GM19240 (cell line): ENCODE data around the gene PMF1.

Experiments used
- DNase-seq: peaks from one replicate; pipeline ENCODE4 v3.0.0; 2011; ENCODE audit warnings: low spot score; ENCODE audit not compliant: insufficient read length

The PMF1 gene

GRCh38 chr1:156266051-156266450, 53.2 kb downstream of the PMF1 start:
- no peak for DNase-seq

- no peak for DNase-seq
These were observed 55.5 kb downstream of the PMF1 start for GRCh38 chr1:156268336-156268735.

DNA sequence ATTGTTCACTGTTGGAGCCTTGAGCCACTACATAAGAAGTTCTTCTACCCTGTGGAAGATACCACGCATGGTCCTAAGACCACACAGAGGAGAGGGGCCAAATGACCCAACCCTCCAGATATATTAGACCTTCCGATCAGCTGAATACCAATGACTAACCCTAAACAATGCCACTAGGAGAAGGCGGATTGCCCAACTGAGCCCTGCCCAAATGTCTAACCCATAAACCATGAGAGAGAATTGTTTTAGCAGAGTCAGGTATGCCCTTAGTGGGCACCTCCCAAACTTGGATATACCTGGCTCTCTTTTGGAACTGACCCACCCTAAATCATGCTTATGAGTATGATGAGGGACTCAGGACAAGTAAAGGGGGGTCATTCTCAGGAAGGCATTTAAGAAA, 57.5 kb downstream of the PMF1 start:
- DNase-seq = no peak

DNA sequence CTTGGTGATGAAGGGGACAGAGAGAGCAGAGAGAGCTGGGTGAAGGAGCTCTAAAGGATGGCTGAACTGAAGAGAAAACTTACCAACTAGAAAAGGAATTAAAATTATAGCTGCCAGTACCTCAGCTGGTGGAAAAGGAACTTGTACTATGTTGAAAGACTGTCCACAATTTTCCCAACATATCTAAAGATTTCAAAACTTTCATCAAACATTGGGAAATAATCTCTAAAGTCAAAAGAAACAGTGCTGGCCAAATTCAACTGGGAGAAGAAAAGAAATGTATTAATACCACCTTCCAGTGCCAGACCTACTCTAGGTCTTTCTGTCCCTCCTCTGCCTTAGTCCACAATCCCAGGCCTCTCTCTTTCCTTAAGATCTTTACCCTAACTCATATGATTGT, 63.7 kb downstream of the PMF1 start:
- DNase-seq = no peak

DNA sequence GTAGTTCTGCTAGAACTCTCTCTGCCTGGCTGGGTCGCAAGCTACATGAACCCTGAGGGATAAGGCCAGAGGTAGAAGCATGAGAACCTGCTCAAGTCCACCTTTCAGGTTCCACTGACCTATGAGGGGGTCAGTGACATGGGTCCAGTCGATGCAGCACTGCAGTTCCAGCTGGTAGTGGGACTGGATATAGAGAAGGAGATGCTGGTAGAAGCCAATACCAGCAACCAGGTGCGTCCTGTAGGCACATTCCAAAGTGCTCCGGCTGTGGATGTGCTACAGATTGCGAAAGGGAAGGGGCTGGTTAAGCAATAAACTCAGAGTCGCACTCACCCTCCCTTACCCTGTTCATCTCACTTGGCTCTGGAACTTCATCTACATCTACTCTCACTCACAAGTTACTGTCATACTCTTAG, 64.2 kb downstream of the PMF1 start:
- DNase-seq = no peak

DNA sequence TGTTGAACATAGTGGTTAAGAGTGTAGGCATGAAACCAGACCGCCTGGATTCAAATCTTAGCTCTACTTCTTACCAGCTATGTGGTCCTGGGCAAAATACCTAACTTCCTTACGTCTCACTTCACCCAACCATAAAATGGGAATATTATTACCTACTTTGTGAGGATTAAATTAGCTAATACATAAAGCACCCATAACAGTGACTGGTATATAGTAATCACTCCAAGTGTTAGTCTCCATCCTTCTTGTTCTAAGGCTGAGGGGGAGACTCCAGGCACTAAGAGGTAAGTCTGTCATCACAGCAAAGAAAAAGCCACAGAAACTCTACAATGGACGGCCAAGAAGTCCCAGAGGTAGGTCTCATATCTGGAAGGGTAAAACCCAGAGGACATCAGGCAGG, 67.0 kb downstream of the PMF1 start:
- DNase-seq = no peak

- DNase-seq = peak; percentile 33
These were observed 68.5 kb downstream of the PMF1 start for GRCh38 chr1:156281281-156281680.

DNA sequence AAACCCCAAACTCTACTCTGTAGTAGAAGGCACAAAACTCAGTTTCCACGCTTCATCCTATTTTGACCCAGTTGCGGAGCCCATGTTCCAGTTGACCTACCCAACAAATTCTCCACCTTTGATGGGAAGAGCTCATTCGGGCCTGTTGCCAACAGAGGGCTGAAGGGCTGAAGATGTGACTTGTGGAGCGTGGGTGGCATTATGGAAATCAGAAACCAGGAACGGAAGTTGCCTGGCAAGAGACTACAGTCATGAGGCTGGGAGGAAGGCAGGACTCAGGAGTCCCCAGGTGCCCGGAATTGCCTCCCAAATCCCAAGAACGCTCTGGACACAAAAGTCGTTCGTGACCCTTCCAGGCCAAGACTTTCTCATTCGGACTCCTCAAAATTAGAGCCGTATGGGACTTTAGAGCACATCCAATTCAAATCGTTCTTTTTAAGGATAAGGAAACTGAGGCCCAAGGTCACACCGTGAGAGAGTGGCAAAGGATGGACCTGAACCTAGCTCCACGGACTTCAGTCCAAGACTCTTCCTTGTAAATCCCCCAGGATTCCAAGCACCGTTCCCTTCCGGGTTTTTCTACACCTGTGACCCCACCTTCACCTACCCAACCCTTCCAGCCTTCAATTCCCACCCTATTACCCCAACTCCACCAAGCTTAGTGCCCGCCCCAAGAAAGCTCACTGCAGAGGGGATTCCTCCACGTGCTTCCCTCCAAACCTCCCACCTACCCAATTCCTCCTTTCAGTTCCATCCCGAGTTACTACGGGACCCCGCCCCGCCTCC, 69.1 kb downstream of the PMF1 start:
- DNase-seq = no peak

DNA sequence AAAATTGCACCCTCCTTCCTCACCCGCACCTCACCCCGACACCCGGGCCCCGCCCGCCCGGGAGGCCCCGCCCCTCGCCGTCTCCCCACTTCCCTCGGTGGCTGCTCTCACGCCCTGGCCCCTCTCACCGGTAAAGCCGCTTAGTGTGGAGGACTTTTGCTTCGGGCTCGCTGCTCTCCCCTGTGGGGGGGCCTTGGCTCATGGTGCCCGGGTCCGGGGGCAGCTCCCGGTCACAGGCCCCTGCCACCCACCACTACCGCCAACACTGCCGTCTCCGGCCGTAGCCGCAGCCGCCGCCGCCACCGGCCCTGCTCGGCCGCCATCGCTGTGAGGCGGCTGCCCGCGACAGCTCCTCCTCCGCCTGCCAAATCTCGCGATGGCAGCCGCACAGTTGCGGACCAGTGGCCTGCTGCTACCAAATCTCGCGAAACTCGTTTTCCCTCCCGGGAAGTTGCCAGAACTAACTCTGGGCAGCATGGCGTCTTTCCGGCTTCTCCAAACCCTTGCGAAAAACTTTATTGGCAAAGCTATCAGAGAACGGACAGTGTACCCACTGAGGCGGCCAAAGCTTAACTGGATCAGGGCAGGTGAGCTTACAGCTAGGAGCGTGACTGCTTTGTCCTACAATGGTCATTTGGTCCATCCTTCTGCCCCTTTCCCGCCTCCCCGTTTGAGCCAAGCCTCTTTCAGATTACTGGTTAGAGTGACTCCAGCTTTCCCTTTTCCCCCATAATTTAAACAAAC, 69.8 kb downstream of the PMF1 start, which contains the start of gene SMG5:
TSS of gene SMG5 (minus strand) at position 347 of the 744 bp plus-strand sequence. CDS start at position 202, 145 bp downstream.
- DNase-seq = peak; percentile 89

DNA sequence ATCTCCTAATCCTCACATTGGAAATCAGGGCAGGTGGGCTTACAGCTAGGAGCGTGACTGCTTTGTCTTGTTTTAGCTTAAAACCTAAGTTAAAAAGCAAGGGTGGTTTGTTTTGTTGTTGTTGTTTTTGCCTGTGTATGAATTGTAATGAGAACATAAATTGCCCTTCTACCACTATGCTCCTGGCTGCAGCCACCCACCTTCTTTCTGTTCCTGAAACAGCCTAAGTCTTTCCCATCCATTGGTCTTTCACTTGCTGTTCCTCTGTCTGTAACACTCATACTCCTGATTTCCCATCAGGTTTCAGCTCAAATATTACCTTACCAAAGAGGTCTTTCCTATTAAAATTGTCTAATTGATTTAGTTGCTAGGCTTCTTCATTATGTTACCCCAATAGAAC, 70.7 kb downstream of the PMF1 start:
- DNase-seq = no peak

- DNase-seq = no peak
These were observed 71.3 kb downstream of the PMF1 start, which contains the start of gene TMEM79 for GRCh38 chr1:156284112-156284511. Gene TMEM79, plus strand, starts transcription at chr1:156284325. Its CDS starts 902 bp downstream, at chr1:156285227.

DNA sequence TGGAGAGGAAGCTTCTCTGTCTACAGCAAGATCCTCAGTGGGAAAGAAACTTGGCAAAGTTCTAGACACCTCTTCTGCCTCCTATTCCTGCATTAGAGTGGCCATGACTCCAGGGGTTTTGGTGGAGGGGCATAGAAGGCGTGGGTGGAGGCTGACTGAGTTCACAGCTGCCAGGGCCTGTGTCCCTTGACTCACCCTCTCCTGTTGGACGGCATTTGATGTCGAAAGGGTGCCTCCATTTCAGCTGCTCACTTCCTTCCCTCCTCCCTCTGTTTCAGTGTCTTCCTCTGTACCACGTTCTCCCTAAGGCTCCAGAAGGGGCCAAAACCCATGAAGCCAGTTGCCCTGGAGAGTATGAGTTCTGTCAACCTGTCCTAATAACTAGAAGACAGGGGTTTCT, 72.0 kb downstream of the PMF1 start:
- no peak for DNase-seq

DNA sequence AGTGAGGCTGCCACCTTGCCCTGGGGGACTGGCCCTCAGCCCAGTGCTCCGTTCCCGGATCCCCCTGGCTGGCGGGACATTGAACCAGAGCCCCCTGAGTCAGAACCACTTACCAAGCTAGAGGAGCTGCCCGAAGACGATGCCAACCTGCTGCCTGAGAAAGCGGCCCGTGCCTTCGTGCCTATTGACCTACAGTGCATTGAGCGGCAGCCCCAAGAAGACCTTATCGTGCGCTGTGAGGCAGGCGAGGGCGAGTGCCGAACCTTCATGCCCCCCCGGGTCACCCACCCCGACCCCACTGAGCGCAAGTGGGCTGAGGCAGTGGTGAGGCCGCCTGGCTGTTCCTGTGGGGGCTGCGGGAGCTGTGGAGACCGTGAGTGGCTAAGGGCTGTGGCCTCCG, 72.6 kb downstream of the PMF1 start:
- no peak for DNase-seq

DNA sequence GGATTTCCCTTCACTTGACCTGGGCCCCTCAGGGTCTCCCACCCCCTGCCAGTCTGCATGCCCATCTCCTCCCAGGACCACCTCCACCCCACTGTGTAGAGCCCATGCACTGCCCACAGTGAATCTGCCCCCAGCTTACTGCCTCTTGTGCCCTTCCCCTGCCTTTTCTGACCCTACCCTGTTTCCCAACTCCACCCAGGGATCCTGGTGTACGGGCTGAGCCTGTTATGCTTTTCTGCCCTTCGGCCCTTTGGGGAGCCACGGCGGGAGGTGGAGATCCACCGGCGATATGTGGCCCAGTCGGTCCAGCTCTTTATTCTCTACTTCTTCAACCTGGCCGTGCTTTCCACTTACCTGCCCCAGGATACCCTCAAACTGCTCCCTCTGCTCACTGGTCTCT, 73.3 kb downstream of the PMF1 start:
- DNase-seq = no peak
